Measurements from ENCODE around the gene NPY.

DNA sequence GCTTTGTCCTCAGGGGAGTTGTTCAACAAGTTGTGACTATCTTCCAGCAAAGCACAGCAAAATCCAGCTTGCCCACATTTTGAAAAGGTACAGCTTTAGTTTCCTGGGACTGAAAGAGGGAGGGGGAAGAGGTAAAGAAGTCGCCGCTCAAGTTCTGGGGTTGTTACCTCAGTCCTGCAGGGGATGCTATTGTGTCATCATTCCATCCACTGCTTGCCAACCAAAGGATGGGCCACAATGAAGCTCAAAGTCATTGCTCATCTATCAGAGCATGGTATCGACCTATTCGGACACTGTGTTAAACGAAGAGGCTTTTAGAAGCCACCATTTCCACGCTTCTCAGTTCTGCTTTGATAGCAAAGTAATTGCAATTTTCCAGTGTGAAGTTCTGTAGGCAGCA, 34.3 kb downstream of the NPY start:
- TF ChIP-seq CTCF (IDR thresholded peaks at IDR 0.05) (0 out of 3 replicates have a peak, but pooled peaks have one; percentile 18), JUNB (IDR thresholded peaks at IDR 0.05) (no peak), REST (IDR thresholded peaks at IDR 0.05) (no peak), MAFK (IDR thresholded peaks at IDR 0.05; ENCODE audit: partially characterized antibody) (no peak), EP300 (IDR thresholded peaks at IDR 0.05) (no peak), SMC3 (IDR thresholded peaks at IDR 0.05) (peak; percentile 18; the same call in 1 of the 3 replicates), MAZ (IDR thresholded peaks at IDR 0.05; ENCODE audit: borderline replicate concordance, low read depth, low read length) (no peak), POLR2A (IDR thresholded peaks at IDR 0.05; ENCODE audit: low read length) (no peak), CHD4 (IDR thresholded peaks at IDR 0.05; ENCODE audit: borderline replicate concordance) (no peak), TP53 (CRISPR knock-in tag; IDR thresholded peaks at IDR 0.05) (no peak)
- TF ChIP-seq, protein P1, sequence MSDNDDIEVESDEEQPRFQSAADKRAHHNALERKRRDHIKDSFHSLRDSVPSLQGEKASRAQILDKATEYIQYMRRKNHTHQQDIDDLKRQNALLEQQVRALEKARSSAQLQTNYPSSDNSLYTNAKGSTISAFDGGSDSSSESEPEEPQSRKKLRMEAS (IDR thresholded peaks at IDR 0.05) = no peak
